Lower leg skin (tissue), 4 donors: ENCODE data around the gene SPINDOC. TPM values are rescaled to one million over a fixed set of nuclear protein-coding genes. Genes with fewer than 3 reads are reported as not detected.

Source experiments
- DNase-seq, 2 donors: peaks; one replicate each; pipeline ENCODE4 v3.0.0-alpha.2; 2019; ENCODE audit warnings: low spot score in 2 of 2
- H3K4me3 ChIP-seq: fragments of 200-600 bp; sonication (generic); 2 replicates; pipeline ENCODE4 v1.5.1; 2017; ENCODE audit warnings: mild to moderate bottlenecking, low read depth; ENCODE audit not compliant: poor library complexity, severe bottlenecking
- CTCF ChIP-seq, 3 donors: fragments of 450-650 bp; IDR thresholded peaks; one replicate each; pipeline ENCODE4 v1.5.1; 2016; ENCODE audit warnings: antibody characterized with exemption in 3 of 3, mild to moderate bottlenecking in 3 of 3, moderate library complexity in 2 of 3
- POLR2A ChIP-seq, 2 donors: fragments of 450-650 bp; IDR thresholded peaks; one replicate each; pipeline ENCODE4 v1.6.1; 2016 to 2017; ENCODE audit warnings: antibody characterized with exemption in 2 of 2, mild to moderate bottlenecking in 1 of 2, moderate library complexity in 1 of 2
- WGBS, 2 donors: methylation state at CpG; one replicate each; pipeline ENCODE4 v1.1.5; 2018; 5-methylcytosine and 5-hydroxymethylcytosine counted together
- intact Hi-C: fragments of 100-400 bp; cut with DNase I; formaldehyde crosslinking; loops from one replicate; pipeline ENCODE4 v1.15.0; 2023; ENCODE audit warnings: low total_unique reads
- total RNA-seq, 4 donors: library from RNA; depleted of rRNA; stranded (reverse); fragments of >200 nt; gene quantifications; one replicate each; pipeline ENCODE4 v1.1.0, GENCODE V29; 2016

SPINDOC gene
- total RNA-seq, 4 donors from 2014 or later: 5.1 to 8.3 (median 6.0) TPM

GRCh38 chr11:63817758-63818498, 4.7 kb downstream of the SPINDOC start:
- WGBS, 2 donors: 88 to 89% methylated on average over 27 of the region's 27 CpGs
- intact Hi-C loops: no loop called here
- DNase-seq: no peak
- H3K4me3 ChIP-seq: no peak overlapping the region
- no peak for TF ChIP-seq CTCF (IDR thresholded peaks at IDR 0.05)
- no peak for TF ChIP-seq POLR2A (IDR thresholded peaks at IDR 0.05)

- intact Hi-C loops: no loop called here
- no peak overlapping the region for H3K4me3 ChIP-seq
- WGBS, 2 donors: 95 to 98% methylated on average over 17 to 19 of the region's 19 CpGs
- TF ChIP-seq POLR2A (IDR thresholded peaks at IDR 0.05): no peak
- TF ChIP-seq CTCF (IDR thresholded peaks at IDR 0.05): no peak
- no peak for DNase-seq
Observed at GRCh38 chr11:63818609-63819008, 5.4 kb downstream of the SPINDOC start.

- TF ChIP-seq CTCF (IDR thresholded peaks at IDR 0.05): no peak
- TF ChIP-seq POLR2A (IDR thresholded peaks at IDR 0.05): no peak
- WGBS, 2 donors: 70 to 72% methylated on average over 5 of the region's 5 CpGs
- intact Hi-C loops: no loop called here
Observed at GRCh38 chr11:63821411-63821810, 8.2 kb downstream of the SPINDOC start.

GRCh38 chr11:63826471-63827190, 13.4 kb downstream of the SPINDOC start:
- no peak for DNase-seq
- H3K4me3 ChIP-seq: no peak overlapping the region
- 78 to 81% methylated on average over 15 to 17 of the region's 17 CpGs for WGBS, 2 donors
- intact Hi-C loops: no loop called here
- TF ChIP-seq POLR2A (IDR thresholded peaks at IDR 0.05) (no peak), CTCF (IDR thresholded peaks at IDR 0.05) (no peak)

More at GRCh38 chr11:63821411-63821810, 8.2 kb downstream of the SPINDOC start:
- no peak for DNase-seq
- H3K4me3 ChIP-seq: no peak overlapping the region

GRCh38 chr11:63829823-63830489, 16.7 kb downstream of the SPINDOC start:
- TF ChIP-seq CTCF (IDR thresholded peaks at IDR 0.05) (no peak), POLR2A (IDR thresholded peaks at IDR 0.05) (no peak)
- 80 to 86% methylated on average over 7 to 8 of the region's 8 CpGs for WGBS, 2 donors
- intact Hi-C loops: no loop called here
- no peak for DNase-seq
- no peak overlapping the region for H3K4me3 ChIP-seq
